Stimulated activated naive CD8-positive, alpha-beta T cell treated with anti-CD3 and anti-CD28 coated beads, Interleukin-15, amount 100 ng/mL, for 72 hours (primary cell): ENCODE data around the gene PEX10.
A peak's percentile ranks its signal among the peaks of the same experiment; 100 is the strongest.
"Not testable (repeated sequence)": the region's sequence is repeated elsewhere in the genome, so short reads cannot be mapped to it uniquely, and the experiment has no call there.

Experiments
- ATAC-seq: fragments of 150-1000 bp; cut with Tn5 transposase; 2 replicates; pipeline ENCODE4 v1.10.0; 2021; ENCODE audit warnings: mild to moderate bottlenecking, moderate library complexity
- DNase-seq, 2 donors: peaks; one replicate each; pipeline ENCODE4 v3.0.0; 2021 to 2022
- H3K27ac Mint-ChIP-seq, 2 donors: one replicate each; pipeline ENCODE4 v1.8.0; 2022; ENCODE audit warnings: mild to moderate bottlenecking in 2 of 2, mixed read lengths in 2 of 2, moderate library complexity in 2 of 2
- H3K27me3 Mint-ChIP-seq: one replicate; pipeline ENCODE4 v1.8.0; 2022; ENCODE audit warnings: mixed read lengths
- H3K4me1 Mint-ChIP-seq: one replicate; pipeline ENCODE4 v1.8.0; 2022; ENCODE audit warnings: mild to moderate bottlenecking, mixed read lengths
- H3K4me3 Mint-ChIP-seq, 2 donors: one replicate each; pipeline ENCODE4 v1.8.0; 2022; ENCODE audit warnings: mild to moderate bottlenecking in 2 of 2, mixed read lengths in 2 of 2, moderate library complexity in 1 of 2
- H3K9me3 Mint-ChIP-seq, 2 donors: one replicate each; pipeline ENCODE4 v1.8.0; 2022; ENCODE audit warnings: mixed read lengths in 2 of 2

Gene PEX10

DNA sequence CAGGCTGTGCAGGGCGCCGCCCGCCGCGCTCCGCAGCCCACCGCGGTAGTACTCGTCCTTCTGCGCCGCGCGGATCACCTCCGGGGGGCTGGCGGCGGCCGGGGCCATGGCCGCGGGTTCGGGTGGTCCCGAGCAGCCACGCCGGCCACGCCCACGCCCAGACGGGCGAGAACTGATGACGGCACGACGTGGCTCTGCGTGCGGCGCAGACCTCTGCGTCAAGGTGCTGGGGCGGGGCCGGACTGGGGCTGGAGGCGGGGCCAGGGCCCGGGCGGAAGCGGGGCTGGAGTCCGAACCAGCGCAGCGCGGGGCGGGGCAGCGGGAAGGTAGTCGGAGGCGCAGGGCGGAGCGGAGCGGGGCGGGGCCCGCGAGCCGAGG lies at the start of gene PEX10:
PEX10 (minus strand) TSS at position 170 of the 378 bp plus-strand sequence; CDS start at position 108, 62 bp downstream.
- H3K27ac Mint-ChIP-seq, result peak within 1 kb of the TSS; percentile 82 to 97
- no peaks in the 10 kb centered on the region for H3K9me3 Mint-ChIP-seq
- H3K4me1 Mint-ChIP-seq, result peaks cover 66% of the 10 kb centered on the region
- ATAC-seq (peak; percentile 90), DNase-seq (peak; percentile 99 to 100)
- H3K4me3 Mint-ChIP-seq, result peak within 1 kb of the TSS; percentile 98
- H3K27me3 Mint-ChIP-seq, result no peaks in the 10 kb centered on the region

DNA sequence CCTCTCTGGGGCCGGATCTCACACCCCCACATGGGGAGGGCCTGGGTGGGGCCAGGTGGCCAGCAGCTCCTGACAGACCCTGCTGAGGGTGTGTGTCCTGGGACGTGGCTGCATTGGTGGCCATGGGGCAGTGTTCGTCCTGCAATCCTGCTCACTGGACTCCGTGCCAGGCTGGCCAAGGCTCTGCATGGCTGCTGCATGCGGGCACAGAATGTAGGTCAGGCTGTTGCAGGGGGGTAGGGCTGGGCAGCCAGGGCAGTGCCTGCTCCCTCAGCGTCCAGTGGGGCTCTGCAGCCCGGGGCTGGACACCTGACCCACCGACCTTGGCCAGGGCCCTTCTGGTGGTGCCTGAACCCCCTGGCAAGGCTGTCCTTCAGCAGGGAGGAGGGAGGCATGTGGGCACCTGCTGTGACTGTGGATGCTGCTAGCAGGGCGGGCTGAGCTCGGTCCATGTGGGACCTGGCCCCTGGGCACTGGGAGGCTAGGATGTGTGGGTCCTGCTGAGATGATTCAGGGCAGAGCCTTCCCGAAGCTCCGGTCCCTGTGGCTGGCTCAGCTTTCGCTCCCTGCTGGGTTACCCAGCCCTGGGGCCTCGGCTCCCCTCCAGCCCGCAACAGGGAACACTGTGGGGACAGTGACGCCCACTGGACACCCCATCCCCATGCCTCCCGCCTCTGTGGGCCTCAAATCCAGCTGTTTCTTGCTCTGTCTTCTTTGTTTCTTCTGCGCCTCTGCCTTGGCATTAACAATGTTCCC lies 48.8 kb upstream of the PEX10 start:
- Mint-ChIP-seq H3K27ac (peak overlapping the region in 1 of 2 donors; percentile 74), H3K4me1 (no peaks in the 10 kb centered on the region), H3K27me3 (peaks cover 18% of the 10 kb centered on the region), H3K9me3 (no peaks in the 10 kb centered on the region), H3K4me3 (no peak overlapping the region)
- no peak for DNase-seq
- ATAC-seq, result no peak

DNA sequence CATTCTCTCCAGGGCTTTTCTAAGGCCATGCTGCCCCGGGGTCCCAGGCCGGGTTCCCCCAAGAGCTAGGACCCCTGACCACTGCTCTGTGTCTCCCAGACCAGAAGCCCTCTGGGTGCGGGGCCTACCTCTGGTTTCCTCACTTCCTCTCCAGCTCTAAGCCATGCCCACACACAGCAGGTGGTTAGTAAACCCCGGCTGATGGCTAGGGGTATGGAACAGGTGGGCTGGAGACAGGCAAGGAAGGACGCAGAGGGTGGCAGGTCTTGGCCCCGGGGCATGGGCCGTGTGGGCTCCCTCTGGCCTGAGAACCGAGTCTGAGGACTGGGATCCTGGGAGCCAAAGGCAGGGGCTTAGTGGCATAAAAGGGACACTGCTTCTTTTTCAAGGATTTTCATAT lies 47.8 kb upstream of the PEX10 start:
- H3K9me3 Mint-ChIP-seq, result no peaks in the 10 kb centered on the region
- no peak overlapping the region for H3K27ac Mint-ChIP-seq
- ATAC-seq (no peak), DNase-seq (no peak)
- H3K27me3 Mint-ChIP-seq, result peaks cover 18% of the 10 kb centered on the region
- H3K4me1 Mint-ChIP-seq, result no peaks in the 10 kb centered on the region
- H3K4me3 Mint-ChIP-seq, result no peak overlapping the region

DNA sequence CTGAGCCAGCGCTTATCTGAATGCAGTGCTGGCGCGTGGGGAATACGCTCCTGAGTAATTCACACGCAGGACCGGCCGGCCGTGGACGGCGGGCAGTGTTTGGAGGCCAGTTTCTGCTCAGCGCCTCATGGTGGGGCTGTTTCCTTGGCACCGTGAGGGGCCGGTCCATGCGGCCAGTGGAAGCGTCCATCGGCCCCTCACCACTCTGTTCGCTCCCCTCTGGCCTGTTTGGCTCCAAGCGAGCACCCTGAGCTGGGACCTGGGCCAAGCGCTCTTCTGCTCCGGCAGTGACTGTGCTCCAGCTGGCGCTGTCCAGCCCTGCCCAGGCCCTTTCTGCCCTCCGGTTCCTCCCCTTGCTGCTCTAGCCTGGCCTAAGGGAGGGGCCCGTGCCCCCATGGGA lies 47.4 kb upstream of the PEX10 start:
- peak overlapping the region in 1 of 2 donors; percentile 43 for H3K27ac Mint-ChIP-seq
- H3K9me3 Mint-ChIP-seq, result no peaks in the 10 kb centered on the region
- H3K4me3 Mint-ChIP-seq, result no peak overlapping the region
- H3K27me3 Mint-ChIP-seq, result peaks cover 17% of the 10 kb centered on the region
- DNase-seq (no peak), ATAC-seq (no peak)
- H3K4me1 Mint-ChIP-seq, result no peaks in the 10 kb centered on the region

DNA sequence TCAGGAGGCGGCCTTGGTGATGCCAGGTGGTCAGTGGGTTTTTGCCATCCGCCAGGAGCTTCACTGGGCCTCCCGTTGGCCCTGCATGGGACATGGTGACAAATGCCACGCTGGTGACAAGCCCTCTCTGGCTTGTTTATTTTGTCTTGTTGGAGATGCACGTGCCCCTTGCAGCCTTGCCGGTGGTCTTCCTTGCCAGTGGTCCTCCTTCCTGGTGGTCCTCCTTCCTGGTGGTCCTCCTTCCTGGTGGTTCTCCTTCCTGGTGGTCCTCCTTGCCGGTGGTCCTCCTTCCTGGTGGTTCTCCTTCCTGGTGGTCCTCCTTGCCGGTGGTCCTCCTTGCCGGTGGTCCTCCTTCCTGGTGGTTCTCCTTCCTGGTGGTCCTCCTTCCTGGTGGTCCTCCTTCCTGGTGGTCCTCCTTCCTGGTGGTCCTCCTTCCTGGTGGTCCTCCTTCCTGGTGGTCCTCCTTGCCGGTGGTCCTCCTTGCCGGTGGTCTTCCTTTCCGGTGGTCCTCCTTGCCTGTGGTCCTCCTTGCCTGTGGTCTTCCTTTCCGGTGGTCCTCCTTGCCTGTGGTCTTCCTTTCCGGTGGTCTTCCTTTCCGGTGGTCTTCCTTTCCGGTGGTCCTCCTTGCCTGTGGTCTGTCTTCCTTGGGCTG lies 46.9 kb upstream of the PEX10 start:
- not testable (repeated sequence) for H3K4me3 Mint-ChIP-seq, H3K9me3 Mint-ChIP-seq, DNase-seq, H3K4me1 Mint-ChIP-seq, ATAC-seq
- H3K27me3 Mint-ChIP-seq, result peaks cover 11% of the 10 kb centered on the region
- H3K27ac Mint-ChIP-seq, result peak overlapping the region in 1 of 2 donors; percentile 43

DNA sequence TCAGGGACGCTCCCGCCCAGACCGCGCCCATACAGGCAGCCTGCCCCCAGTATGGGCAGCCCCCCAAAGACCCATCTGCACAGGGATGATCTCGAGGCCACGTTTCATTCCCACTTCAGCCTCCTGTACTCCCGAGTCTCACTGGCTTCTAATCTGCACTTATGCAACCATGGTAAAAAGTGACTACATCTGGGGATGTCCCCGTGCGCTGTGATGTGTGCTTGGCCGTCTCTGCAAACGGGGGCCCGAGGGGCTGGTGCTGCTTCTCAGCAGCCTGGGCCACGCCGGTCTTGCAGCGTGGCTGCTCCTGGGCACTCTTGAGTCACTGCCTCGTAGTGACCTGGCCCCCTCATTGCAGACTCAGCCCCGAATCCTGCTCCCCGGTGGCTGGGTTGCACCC lies 46.3 kb upstream of the PEX10 start:
- Mint-ChIP-seq H3K4me3 (no peak overlapping the region), H3K4me1 (no peaks in the 10 kb centered on the region), H3K27ac (no peak overlapping the region), H3K9me3 (no peaks in the 10 kb centered on the region), H3K27me3 (peaks cover 8% of the 10 kb centered on the region)
- ATAC-seq, result no peak
- no peak for DNase-seq

DNA sequence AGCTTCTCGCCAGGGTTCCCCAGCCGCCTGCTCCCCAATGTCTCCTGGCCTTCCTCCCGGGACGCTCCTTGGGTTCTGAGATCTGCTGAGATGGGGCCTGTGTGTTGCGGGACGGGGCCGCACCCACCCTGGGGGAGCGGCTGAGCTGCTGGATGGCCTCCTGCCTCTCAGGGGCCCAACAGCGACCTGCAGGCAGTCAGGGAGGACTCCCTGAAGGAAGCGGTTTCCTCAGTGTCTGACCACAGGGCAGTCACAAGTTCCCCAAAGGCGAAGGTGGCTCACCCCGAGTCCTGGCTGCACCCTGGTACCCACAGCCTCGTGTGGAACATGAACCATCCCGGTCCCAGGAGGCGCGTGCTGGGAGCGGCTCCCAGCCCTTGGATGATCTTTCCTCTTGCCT lies 45.1 kb upstream of the PEX10 start:
- H3K4me1 Mint-ChIP-seq, result no peaks in the 10 kb centered on the region
- no peak overlapping the region for H3K4me3 Mint-ChIP-seq
- no peaks in the 10 kb centered on the region for H3K9me3 Mint-ChIP-seq
- ATAC-seq, result no peak
- H3K27ac Mint-ChIP-seq, result no peak overlapping the region
- H3K27me3 Mint-ChIP-seq, result no peaks in the 10 kb centered on the region
- no peak for DNase-seq

DNA sequence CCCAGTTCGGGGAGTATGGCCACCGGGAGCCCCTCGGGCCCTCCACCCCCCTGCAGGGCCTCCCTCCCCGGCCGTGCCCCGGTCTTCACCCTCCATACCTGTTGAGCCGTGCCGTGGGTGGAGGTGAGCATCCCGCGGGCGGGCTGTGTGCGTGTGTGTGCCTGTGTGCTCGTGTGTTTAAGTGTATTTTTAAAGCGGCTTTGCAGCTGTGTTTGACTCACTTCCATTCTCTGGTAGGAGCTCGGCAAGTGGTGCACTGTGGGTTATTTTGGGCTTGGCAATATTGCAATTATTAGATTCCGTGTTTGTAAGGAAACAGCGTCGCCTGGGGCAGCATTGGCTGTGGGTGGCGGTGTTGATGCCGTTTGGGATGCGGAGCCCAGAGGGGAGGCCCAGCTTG lies 43.4 kb upstream of the PEX10 start:
- no peaks in the 10 kb centered on the region for H3K27me3 Mint-ChIP-seq
- no peak overlapping the region for H3K27ac Mint-ChIP-seq
- DNase-seq (no peak), ATAC-seq (no peak)
- H3K4me1 Mint-ChIP-seq, result no peaks in the 10 kb centered on the region
- H3K4me3 Mint-ChIP-seq, result no peak overlapping the region
- no peaks in the 10 kb centered on the region for H3K9me3 Mint-ChIP-seq

DNA sequence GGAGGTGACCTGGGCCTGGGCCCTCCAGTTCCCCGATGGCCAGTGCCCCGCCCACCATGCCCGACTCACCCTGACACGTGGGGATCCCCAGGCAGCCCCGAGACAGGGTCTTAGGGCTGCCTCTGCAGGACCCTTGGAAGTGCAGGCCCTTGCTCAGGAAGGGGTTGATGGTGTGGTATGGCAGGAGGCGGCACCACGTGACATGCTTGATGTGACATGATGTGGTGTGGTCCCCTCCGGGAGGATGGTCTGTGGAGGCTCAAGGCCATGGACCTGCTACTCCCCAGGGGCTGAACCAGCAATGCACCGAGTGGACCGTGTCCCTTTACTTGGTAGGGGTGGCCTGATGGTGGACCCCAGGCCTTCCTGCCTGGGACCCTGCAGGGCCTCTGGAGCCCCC lies 41.9 kb upstream of the PEX10 start:
- ATAC-seq (no peak), DNase-seq (no peak)
- no peaks in the 10 kb centered on the region for H3K27me3 Mint-ChIP-seq
- H3K9me3 Mint-ChIP-seq, result no peaks in the 10 kb centered on the region
- no peak overlapping the region for H3K27ac Mint-ChIP-seq
- H3K4me1 Mint-ChIP-seq, result no peaks in the 10 kb centered on the region
- H3K4me3 Mint-ChIP-seq, result no peak overlapping the region

DNA sequence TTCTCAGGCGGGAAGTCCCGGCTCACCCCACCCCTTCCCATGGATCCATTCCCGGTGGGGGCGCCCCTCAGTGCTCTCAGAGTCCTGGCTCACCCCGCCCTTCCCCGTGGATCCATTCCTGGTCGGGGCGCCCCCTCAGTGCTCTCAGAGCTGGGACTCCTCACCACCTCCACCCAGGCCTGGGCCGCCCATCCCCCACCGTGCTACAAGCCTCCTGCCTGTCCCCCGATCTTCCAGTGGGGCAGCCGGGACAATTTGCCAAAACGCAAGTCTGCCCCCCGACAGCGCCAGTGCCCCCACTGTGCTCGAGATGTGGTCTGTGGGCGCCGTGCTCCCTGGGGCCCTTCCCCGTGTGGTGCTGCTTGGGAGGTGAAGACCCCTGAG lies 40.6 kb upstream of the PEX10 start:
- Mint-ChIP-seq H3K9me3 (no peaks in the 10 kb centered on the region), H3K27me3 (no peaks in the 10 kb centered on the region), H3K4me1 (no peaks in the 10 kb centered on the region), H3K4me3 (no peak overlapping the region), H3K27ac (no peak overlapping the region)
- DNase-seq (no peak), ATAC-seq (no peak)

DNA sequence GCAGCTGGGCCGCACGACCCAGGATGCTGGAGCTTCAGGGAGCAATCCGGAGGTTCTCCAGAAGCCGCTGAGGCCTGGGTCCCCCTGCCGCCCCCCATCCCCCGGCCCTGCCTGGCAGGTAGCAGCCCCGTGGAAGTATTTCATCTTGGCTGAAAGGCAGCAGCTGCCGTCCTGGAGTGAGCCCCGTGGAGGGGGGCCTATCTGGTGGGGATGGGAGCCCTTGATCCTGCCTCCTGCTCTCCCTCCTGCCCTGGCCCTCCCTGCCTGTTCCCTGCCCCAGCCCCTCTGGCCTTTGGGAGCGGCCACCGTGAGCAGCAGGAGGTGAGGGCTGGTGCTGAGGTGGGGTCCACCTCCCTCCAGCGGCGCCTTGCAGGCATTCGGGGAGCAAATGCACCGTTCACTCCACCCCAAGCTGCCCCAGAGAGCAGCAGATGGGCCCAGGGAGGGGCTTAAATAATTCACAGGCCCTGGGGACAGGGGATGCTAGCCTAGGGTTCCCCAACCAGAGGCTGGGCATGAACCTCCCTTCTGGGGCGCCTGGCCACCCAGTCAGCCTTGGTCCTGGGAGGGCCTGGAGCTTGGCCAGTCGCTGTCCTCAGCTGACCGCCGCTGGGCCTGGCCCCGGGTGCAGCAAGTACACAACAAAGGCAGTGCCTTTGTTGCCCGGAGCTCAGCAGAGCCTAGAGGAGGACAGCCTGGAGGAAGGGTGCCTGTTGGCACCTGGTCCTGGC lies 40.0 kb upstream of the PEX10 start:
- Mint-ChIP-seq H3K9me3 (no peaks in the 10 kb centered on the region), H3K27ac (no peak overlapping the region), H3K4me3 (no peak overlapping the region), H3K27me3 (peaks cover 3% of the 10 kb centered on the region), H3K4me1 (peaks cover 1% of the 10 kb centered on the region)
- DNase-seq, result no peak
- no peak for ATAC-seq

DNA sequence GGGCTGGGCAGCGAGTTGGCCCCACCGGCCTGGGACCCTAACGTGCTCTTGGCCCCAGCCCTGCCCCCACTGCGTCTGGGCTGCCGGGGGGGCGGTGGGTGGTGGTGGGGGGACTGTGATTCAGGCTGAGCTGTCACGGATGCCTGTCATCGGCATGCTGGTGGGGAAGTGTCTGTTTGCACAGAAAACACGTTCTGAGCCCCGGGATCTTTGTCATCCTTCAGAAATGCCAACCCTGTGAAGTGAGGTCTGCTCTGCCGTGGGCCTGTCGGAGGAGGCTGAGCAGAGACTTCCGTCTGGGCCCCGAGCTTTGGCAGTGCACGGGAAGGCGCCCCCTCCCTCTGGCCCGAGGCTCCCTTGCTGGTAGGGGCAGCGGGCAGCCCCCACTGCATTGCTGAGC lies 39.4 kb upstream of the PEX10 start:
- DNase-seq (no peak), ATAC-seq (no peak)
- no peak overlapping the region for H3K4me3 Mint-ChIP-seq
- H3K27me3 Mint-ChIP-seq, result peaks cover 9% of the 10 kb centered on the region
- H3K9me3 Mint-ChIP-seq, result no peaks in the 10 kb centered on the region
- H3K27ac Mint-ChIP-seq, result no peak overlapping the region
- H3K4me1 Mint-ChIP-seq, result peaks cover 7% of the 10 kb centered on the region

DNA sequence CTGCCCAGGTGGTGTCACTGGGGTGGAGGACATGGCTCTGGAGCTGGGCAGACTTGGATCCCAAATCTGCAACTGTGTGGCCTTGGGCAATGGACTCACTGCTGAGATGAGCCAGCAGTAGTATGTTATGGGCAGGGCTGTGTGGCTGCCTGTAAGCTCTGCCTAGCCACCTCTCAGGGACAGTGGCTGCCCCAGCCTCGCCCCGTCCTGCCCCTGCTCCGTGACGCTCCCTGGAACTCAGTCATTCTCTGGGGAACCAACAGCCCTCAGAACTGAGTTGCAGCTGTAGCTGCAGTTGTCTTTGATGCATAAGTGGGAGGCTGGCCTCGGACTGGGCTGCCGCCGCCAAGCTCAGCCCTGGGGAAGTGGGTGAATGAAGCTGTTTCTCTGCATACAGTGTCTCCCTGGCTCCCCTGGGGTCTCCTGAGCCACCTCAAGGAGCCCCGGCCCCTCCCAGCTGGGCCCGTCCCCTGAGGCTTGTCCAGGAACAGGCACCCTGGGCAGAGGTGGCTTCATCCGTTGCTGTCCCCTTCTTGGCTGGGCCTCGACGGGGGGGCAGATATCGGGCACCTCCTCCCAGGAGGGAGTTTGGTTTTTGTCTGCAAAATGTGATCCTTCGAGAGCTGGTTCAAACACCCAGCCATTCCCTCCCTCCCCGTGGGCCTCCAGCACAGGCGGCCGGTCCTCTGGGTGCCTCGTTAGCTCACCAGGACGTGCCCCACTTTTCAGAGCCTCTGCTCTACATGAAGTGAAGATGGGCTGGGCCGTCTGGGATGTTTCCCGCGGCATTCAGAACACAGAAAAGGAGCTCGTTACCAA lies 37.5 kb upstream of the PEX10 start:
- H3K27me3 Mint-ChIP-seq, result peaks cover 17% of the 10 kb centered on the region
- no peak overlapping the region for H3K4me3 Mint-ChIP-seq
- no peak overlapping the region for H3K27ac Mint-ChIP-seq
- ATAC-seq (no peak), DNase-seq (no peak)
- H3K4me1 Mint-ChIP-seq, result peaks cover 9% of the 10 kb centered on the region
- H3K9me3 Mint-ChIP-seq, result no peaks in the 10 kb centered on the region

DNA sequence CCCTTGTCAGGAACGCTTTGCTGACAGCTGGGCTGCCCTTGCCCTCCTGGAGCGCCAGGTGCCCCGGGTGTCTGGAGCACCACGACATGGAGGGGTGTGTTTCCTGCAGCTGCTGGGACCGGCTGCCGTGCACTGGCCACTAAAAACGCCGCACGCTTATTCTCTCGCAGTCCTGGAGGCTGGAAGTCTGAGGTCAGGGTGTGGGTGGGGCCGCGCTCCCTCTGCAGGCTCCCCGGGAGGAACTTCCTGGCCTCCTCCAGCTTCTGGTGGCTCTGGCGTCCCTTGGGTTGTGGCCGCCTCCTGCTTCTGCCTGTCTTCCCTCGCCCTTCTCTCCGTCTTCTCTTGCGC lies 35.7 kb upstream of the PEX10 start:
- ATAC-seq, result no peak
- H3K27me3 Mint-ChIP-seq, result peaks cover 28% of the 10 kb centered on the region
- H3K4me1 Mint-ChIP-seq, result peaks cover 9% of the 10 kb centered on the region
- H3K27ac Mint-ChIP-seq, result no peak overlapping the region
- no peak for DNase-seq
- H3K4me3 Mint-ChIP-seq, result no peak overlapping the region
- H3K9me3 Mint-ChIP-seq, result no peaks in the 10 kb centered on the region

DNA sequence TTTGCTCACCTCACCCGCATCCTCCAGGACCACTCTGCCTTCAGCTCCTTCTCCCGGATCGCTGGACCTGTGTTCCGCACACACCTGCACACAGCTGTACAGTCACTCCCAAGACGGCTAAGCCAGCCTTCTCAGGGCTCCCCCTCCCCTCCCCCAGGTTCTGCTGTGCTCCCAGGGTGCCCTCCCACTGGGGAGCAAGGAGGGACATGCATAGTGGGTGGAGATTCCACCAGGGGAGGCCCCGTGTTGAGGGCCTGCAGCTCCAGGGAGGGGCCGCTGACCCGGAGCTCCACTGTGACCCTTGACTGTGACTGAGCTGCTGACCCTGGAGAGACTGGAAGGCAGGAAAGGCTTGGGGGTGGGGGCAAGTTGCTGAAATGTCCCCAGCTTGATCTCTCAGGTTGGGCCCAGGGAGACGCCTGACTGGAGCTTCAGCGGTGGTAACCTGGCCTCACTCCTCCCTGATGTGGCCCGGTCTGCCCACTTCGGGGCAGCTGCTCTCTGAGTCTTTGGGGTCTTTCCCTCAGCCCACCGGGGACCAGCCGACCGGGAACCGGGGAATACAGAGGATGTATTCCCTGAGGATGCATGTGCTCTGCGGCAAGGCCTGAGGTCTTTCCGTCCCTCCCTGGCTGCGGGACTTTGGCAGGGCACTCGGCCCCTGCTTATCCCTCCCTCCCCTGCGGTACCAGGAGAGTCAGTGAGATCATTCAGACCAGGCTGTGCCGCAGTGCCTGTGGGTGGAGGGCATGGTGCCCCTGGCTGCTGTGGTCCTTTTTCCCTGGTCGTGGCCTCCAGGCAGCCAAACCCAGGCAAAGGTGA lies 35.1 kb upstream of the PEX10 start:
- no peak for ATAC-seq
- Mint-ChIP-seq H3K9me3 (no peaks in the 10 kb centered on the region), H3K27me3 (peaks cover 34% of the 10 kb centered on the region), H3K4me1 (peaks cover 9% of the 10 kb centered on the region), H3K27ac (no peak overlapping the region), H3K4me3 (no peak overlapping the region)
- no peak for DNase-seq
